H9 (cell line): ENCODE data around the gene GABRR3. TPM values are rescaled to one million over a fixed set of nuclear protein-coding genes. Genes with fewer than 3 reads are reported as not detected.

Experiments
- DNase-seq: peaks from one replicate; pipeline ENCODE4 v3.0.0-alpha.2; 2017
- H2AFZ ChIP-seq: one replicate; pipeline ENCODE4 v1.6.1; 2013; ENCODE audit warnings: mild to moderate bottlenecking, low read length, control low read depth, moderate library complexity
- H2AK5ac ChIP-seq: 2 replicates; pipeline ENCODE4 v1.6.1; 2013; ENCODE audit warnings: low read length, control low read depth, mixed read lengths; ENCODE audit not compliant: insufficient read length
- H2BK120ac ChIP-seq: one replicate; pipeline ENCODE4 v1.6.1; 2013; ENCODE audit warnings: low read depth, mild to moderate bottlenecking, low read length, control low read depth, inconsistent platforms; ENCODE audit not compliant: poor library complexity, severe bottlenecking
- H2BK12ac ChIP-seq: 2 replicates; pipeline ENCODE4 v1.6.1; 2013; ENCODE audit warnings: low read length, control low read depth, mixed read lengths, low read depth; ENCODE audit not compliant: insufficient read length
- H2BK15ac ChIP-seq: 2 replicates; pipeline ENCODE4 v1.6.1; 2013; ENCODE audit warnings: low read depth, low read length, control low read depth
- H2BK20ac ChIP-seq: one replicate; pipeline ENCODE4 v1.6.1; 2013; ENCODE audit warnings: low read depth, mild to moderate bottlenecking, low read length, control low read depth, inconsistent platforms; ENCODE audit not compliant: poor library complexity, severe bottlenecking
- H2BK5ac ChIP-seq: 2 replicates; pipeline ENCODE4 v1.6.1; 2013; ENCODE audit warnings: low read length, control low read depth, mixed read lengths; ENCODE audit not compliant: insufficient read length
- H3K14ac ChIP-seq: 2 replicates; pipeline ENCODE4 v1.6.1; 2013; ENCODE audit warnings: low read length, control low read depth; ENCODE audit not compliant: insufficient read depth
- H3K18ac ChIP-seq: 2 replicates; pipeline ENCODE4 v1.6.1; 2013; ENCODE audit warnings: low read depth, mild to moderate bottlenecking, mixed read lengths, low read length, control low read depth; ENCODE audit not compliant: insufficient read length
- H3K23ac ChIP-seq: 2 replicates; pipeline ENCODE4 v1.6.1; 2013; ENCODE audit warnings: low read length, control low read depth, mixed read lengths, low read depth; ENCODE audit not compliant: insufficient read length
- H3K23me2 ChIP-seq: 2 replicates; pipeline ENCODE4 v1.6.1; 2013; ENCODE audit warnings: low read depth, mild to moderate bottlenecking, mixed read lengths, low read length, control low read depth; ENCODE audit not compliant: insufficient read length, poor library complexity, severe bottlenecking
- H3K27ac ChIP-seq: 2 replicates; pipeline ENCODE4 v1.5.1; 2013; ENCODE audit warnings: low read length, control low read depth, mixed read lengths, low read depth; ENCODE audit not compliant: insufficient read length
- H3K27me3 ChIP-seq: 2 replicates; pipeline ENCODE4 v1.6.1; 2013; ENCODE audit warnings: low read length, control low read depth, inconsistent platforms; ENCODE audit not compliant: insufficient read depth
- H3K4ac ChIP-seq: 2 replicates; pipeline ENCODE4 v1.6.1; 2013; ENCODE audit warnings: low read depth, mild to moderate bottlenecking, control low read depth, inconsistent platforms, low read length, moderate library complexity
- H3K4me1 ChIP-seq: 2 replicates; pipeline ENCODE4 v1.6.1; 2013; ENCODE audit warnings: low read length, control low read depth, inconsistent platforms; ENCODE audit not compliant: insufficient read depth
- H3K4me2 ChIP-seq: 2 replicates; pipeline ENCODE4 v1.6.1; 2013; ENCODE audit warnings: low read length, control low read depth, mixed read lengths; ENCODE audit not compliant: insufficient read length, insufficient read depth
- H3K56ac ChIP-seq: 2 replicates; pipeline ENCODE4 v1.6.1; 2013; ENCODE audit warnings: low read depth, mild to moderate bottlenecking, mixed read lengths, low read length, control low read depth; ENCODE audit not compliant: insufficient read length
- H3K79me1 ChIP-seq: 2 replicates; pipeline ENCODE4 v1.6.1; 2013; ENCODE audit warnings: low read depth, mild to moderate bottlenecking, moderate library complexity, low read length, control low read depth, inconsistent platforms; ENCODE audit not compliant: insufficient read depth, poor library complexity, severe bottlenecking
- H3K79me2 ChIP-seq: 2 replicates; pipeline ENCODE4 v1.6.1; 2013; ENCODE audit warnings: low read length, control low read depth, inconsistent platforms; ENCODE audit not compliant: insufficient read depth
- H3K9ac ChIP-seq: 2 replicates; pipeline ENCODE4 v1.6.1; 2013; ENCODE audit warnings: low read length, control low read depth, mixed read lengths; ENCODE audit not compliant: insufficient read length; ENCODE audit errors: extremely low read depth
- H3K9me3 ChIP-seq: one replicate; pipeline ENCODE4 v1.6.1; 2013; ENCODE audit warnings: low read depth, low read length, inconsistent platforms; ENCODE audit not compliant: control insufficient read depth
- H3T11ph ChIP-seq: one replicate; pipeline ENCODE4 v1.6.1; 2013; ENCODE audit warnings: mild to moderate bottlenecking, low read length, control low read depth, inconsistent platforms
- H4K20me1 ChIP-seq: one replicate; pipeline ENCODE4 v1.6.1; 2013; ENCODE audit not compliant: control insufficient read depth, insufficient read length, insufficient read depth
- H4K5ac ChIP-seq: 2 replicates; pipeline ENCODE4 v1.6.1; 2013; ENCODE audit warnings: low read depth, mild to moderate bottlenecking, mixed read lengths, low read length, control low read depth; ENCODE audit not compliant: insufficient read length
- H4K8ac ChIP-seq: replicated peaks from 2 replicates; pipeline ENCODE4 v1.6.1; 2013; ENCODE audit warnings: low read length, control low read depth, mixed read lengths, low read depth; ENCODE audit not compliant: insufficient read length
- H4K91ac ChIP-seq: 2 replicates; pipeline ENCODE4 v1.6.1; 2013; ENCODE audit warnings: low read depth, mild to moderate bottlenecking, moderate library complexity, mixed read lengths, low read length, control low read depth; ENCODE audit not compliant: insufficient read length
- H3K27ac Mint-ChIP-seq, 3 experiments: 2 replicates in 2 of 3; 3 replicates in 1 of 3; pipeline ENCODE4 v1.8.0; 2020 to 2021; ENCODE audit warnings: mixed read lengths in 3 of 3, mild to moderate bottlenecking in 1 of 3, moderate library complexity in 1 of 3
- H3K27me3 Mint-ChIP-seq: 2 replicates; pipeline ENCODE4 v1.8.0; 2021; ENCODE audit warnings: low read depth, mild to moderate bottlenecking, moderate library complexity, mixed read lengths
- H3K36me3 Mint-ChIP-seq, 3 experiments: 2 replicates in 2 of 3; 3 replicates in 1 of 3; pipeline ENCODE4 v1.8.0; 2020 to 2021; ENCODE audit warnings: low read depth in 3 of 3, mixed read lengths in 3 of 3; ENCODE audit not compliant: insufficient read depth in 1 of 3
- H3K4me1 Mint-ChIP-seq, 2 experiments: 2 replicates each; pipeline ENCODE4 v1.8.0; 2020; ENCODE audit warnings: mixed read lengths in 2 of 2
- H3K4me3 Mint-ChIP-seq, 2 experiments: 2 replicates in 1 of 2; 3 replicates in 1 of 2; pipeline ENCODE4 v1.8.0; 2020 to 2021; ENCODE audit warnings: mild to moderate bottlenecking in 2 of 2, mixed read lengths in 2 of 2, moderate library complexity in 1 of 2
- H3K9me3 Mint-ChIP-seq, 2 experiments: 2 replicates in 1 of 2; 3 replicates in 1 of 2; pipeline ENCODE4 v1.8.0; 2020; ENCODE audit warnings: mild to moderate bottlenecking in 2 of 2, mixed read lengths in 2 of 2, moderate library complexity in 1 of 2
- WGBS: extraction: QIAGEN DNeasy Blood & Tissue Kit; methylation state at CpG from one replicate; pipeline ENCODE4 v1.1.7; 2013; ENCODE audit warnings: missing lambda C conversion rate, low lambda C conversion rate, mixed read lengths; ENCODE audit not compliant: insufficient read length; ENCODE audit errors: extremely low coverage; 5-methylcytosine and 5-hydroxymethylcytosine counted together
- total RNA-seq: library from RNA; stranded (reverse); gene quantifications from 2 replicates; pipeline ENCODE4 v1.2.1, GENCODE V29; 2021
- TF ChIP-seq, protein P1 (sequence below): fragments of 200-600 bp; sonication (generic); conservative IDR thresholded peaks from 3 replicates; pipeline ENCODE4 v1.8.0; 2021; ENCODE audit warnings: antibody characterized with exemption, mild to moderate bottlenecking

The GABRR3 gene
- total RNA-seq, 1 experiment from 2014 or later, result not detected

GRCh38 chr3:97942801-97943546 is 92.1 kb downstream of the GABRR3 start:
- Histone ChIP-seq H3K27me3 (no peaks in the 10 kb centered on the region), H3K79me2 (no peaks in the 10 kb centered on the region), H3K9ac (no peak overlapping the region), H4K20me1 (no peaks in the 10 kb centered on the region), H4K8ac (no peak overlapping the region), H3K4me2 (no peak overlapping the region), H3T11ph (no peak overlapping the region), H3K23ac (no peak overlapping the region), H2AFZ (no peak overlapping the region), H2BK5ac (no peak overlapping the region), H3K23me2 (no peaks in the 10 kb centered on the region), H4K5ac (no peak overlapping the region), H2BK20ac (no peak overlapping the region), H3K79me1 (no peaks in the 10 kb centered on the region), H3K4ac (no peak overlapping the region), H3K4me1 (no peaks in the 10 kb centered on the region), H3K27ac (no peak overlapping the region), H3K14ac (no peak overlapping the region), H3K56ac (no peak overlapping the region), H2AK5ac (no peak overlapping the region), H3K18ac (no peak overlapping the region), H4K91ac (no peak overlapping the region), H2BK15ac (no peak overlapping the region), H3K9me3 (no peaks in the 10 kb centered on the region), H2BK120ac (no peak overlapping the region), H2BK12ac (no peak overlapping the region)
- H3K27me3 Mint-ChIP-seq, result no peaks in the 10 kb centered on the region
- no peak overlapping the region for H3K27ac Mint-ChIP-seq
- no CpG with 5 or more reads among the region's 4 CpGs for WGBS
- no peaks in the 10 kb centered on the region for H3K4me1 Mint-ChIP-seq
- DNase-seq, result no peak
- H3K36me3 Mint-ChIP-seq, result peaks cover 0 to 23% (median 7%) of the 10 kb centered on the region in 3 experiments; a peak in 4 of 7 replicates
- H3K4me3 Mint-ChIP-seq, result no peak overlapping the region
- TF ChIP-seq, protein P1, sequence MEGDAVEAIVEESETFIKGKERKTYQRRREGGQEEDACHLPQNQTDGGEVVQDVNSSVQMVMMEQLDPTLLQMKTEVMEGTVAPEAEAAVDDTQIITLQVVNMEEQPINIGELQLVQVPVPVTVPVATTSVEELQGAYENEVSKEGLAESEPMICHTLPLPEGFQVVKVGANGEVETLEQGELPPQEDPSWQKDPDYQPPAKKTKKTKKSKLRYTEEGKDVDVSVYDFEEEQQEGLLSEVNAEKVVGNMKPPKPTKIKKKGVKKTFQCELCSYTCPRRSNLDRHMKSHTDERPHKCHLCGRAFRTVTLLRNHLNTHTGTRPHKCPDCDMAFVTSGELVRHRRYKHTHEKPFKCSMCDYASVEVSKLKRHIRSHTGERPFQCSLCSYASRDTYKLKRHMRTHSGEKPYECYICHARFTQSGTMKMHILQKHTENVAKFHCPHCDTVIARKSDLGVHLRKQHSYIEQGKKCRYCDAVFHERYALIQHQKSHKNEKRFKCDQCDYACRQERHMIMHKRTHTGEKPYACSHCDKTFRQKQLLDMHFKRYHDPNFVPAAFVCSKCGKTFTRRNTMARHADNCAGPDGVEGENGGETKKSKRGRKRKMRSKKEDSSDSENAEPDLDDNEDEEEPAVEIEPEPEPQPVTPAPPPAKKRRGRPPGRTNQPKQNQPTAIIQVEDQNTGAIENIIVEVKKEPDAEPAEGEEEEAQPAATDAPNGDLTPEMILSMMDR, result no peak
- H3K9me3 Mint-ChIP-seq, result no peaks in the 10 kb centered on the region
